PFSK-1 (cell line): ENCODE measurements around the gene TPTE2.

Source experiments
- POLR2AphosphoS5 ChIP-seq: IDR thresholded peaks from 2 replicates; pipeline ENCODE4 v1.6.1; 2012; ENCODE audit warnings: low read depth, mild to moderate bottlenecking, control low read depth, low read length, moderate library complexity
- REST ChIP-seq, 2 experiments: IDR thresholded peaks; 2 replicates each; pipeline versions ENCODE4 v1.6.1 to v1.8.0; 2011 to 2012; ENCODE audit warnings: low read depth in 2 of 2, low read length in 2 of 2, control low read depth in 1 of 2, inconsistent platforms in 1 of 2, mild to moderate bottlenecking in 1 of 2, moderate library complexity in 1 of 2; ENCODE audit not compliant: insufficient read depth in 1 of 2

GRCh38 chr13:19607523-19608078 is 46.3 kb upstream of the TPTE2 start:
- TF ChIP-seq REST (IDR thresholded peaks at IDR 0.05; ENCODE audit: insufficient read depth in 1 of 2, low read depth in 2 of 2, low read length in 2 of 2): no peak
- TF ChIP-seq POLR2AphosphoS5: no peak
